Fibroblast of skin of scalp (primary cell): ENCODE results near the gene ZNF407.

Experiments
- DNase-seq: peaks from one replicate; pipeline ENCODE4 v3.0.0-alpha.2; 2013

The ZNF407 gene

DNA sequence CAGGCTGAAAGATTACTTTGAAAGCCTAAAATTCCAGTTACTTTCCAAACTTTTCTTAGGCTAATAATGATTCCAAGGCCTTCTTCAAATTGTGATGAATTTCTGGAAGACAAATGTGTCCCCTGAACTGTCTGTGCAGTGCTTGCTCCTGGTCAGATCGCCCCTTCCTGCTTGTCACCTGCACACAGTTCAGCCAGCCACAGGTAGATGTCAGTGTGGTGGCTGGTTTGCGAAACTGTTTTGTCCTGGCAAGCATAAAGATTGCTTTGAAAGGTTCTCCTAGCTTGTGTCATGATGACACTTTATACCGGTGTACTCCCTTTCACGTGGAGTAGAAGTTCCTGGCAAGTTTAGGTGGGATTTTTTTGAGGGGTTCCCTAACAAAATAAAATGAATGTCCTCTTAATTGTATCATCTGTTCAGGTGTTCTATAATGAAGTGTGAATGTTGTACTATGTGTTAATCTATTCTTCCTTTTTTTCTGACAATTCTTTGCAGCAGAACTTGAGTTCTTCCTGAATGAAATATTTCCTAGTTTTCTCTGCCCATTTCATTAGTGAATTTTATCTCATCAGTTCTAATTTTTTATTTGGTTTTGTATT is 298.8 kb downstream of the ZNF407 start:
- DNase-seq: no peak

DNA sequence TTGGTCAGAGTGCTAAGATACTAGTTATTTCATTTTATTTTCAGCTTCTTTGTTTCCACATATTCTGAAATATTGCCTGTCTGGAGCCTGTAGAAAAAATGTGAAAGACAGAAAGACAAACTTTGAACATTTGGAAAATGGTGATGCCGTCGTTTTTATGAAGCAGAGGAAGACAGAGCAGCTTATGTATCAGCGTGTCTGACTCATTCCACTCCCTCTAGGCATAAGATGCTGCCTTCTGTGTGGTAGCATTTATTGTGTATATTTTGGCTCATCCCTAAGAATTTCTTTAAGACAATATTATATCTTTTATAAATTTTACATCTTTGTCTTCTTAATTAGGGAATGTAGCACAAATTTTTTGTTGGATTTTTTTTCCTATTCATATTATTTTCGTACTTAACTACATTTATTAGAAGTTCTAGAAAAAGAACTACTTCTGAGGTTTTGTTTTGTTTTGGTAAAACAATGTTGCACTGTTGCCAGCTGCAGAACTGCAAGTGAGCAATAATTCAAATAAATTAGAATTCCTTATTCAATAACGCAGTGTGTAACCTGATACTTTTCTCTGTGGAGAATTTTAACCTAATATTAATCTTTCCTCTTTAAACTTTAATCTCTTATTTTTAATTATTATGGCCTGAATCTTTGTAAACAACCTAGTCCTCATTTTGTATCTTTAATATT is 300.4 kb downstream of the ZNF407 start:
- DNase-seq: peak; percentile 56

DNA sequence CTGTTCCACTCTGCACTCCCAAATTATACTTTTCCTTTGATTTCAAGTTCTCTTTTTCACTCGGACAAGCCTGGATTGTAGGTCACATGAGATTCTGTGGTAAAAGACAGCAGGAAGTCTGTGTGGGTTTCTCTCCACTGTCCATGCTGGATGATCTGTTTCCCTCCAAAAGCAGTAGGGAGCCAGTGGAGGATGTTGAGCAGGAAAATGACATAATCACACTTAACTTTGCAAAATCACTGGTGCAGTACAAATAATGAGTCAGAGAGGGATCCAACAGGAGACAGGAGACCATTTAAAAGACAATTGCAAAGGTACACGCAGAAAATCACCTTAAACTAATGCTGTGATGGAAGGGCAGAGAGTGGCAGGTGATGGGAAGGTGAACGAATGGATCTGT is 301.3 kb downstream of the ZNF407 start:
- DNase-seq: peak; percentile 82

DNA sequence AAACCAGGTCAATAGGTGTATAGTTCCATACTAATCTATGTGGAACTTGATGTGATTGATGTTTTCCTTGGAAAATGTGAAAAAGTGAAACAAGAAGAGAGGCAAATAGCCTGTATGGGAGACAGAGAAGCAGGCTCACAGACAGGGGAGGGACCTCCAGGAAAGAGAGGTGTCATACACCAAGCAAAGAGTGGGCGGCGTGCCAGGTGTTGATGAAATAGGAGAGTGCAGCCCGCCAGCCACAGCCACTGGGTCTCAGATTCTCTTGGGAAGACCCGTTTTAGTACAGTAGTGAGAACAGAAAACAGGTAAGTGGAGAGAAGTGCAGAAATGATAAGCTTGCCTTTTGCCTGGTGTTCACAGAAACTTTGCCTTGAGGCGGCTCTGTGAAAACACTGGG is 301.9 kb downstream of the ZNF407 start:
- DNase-seq: peak; percentile 8

DNA sequence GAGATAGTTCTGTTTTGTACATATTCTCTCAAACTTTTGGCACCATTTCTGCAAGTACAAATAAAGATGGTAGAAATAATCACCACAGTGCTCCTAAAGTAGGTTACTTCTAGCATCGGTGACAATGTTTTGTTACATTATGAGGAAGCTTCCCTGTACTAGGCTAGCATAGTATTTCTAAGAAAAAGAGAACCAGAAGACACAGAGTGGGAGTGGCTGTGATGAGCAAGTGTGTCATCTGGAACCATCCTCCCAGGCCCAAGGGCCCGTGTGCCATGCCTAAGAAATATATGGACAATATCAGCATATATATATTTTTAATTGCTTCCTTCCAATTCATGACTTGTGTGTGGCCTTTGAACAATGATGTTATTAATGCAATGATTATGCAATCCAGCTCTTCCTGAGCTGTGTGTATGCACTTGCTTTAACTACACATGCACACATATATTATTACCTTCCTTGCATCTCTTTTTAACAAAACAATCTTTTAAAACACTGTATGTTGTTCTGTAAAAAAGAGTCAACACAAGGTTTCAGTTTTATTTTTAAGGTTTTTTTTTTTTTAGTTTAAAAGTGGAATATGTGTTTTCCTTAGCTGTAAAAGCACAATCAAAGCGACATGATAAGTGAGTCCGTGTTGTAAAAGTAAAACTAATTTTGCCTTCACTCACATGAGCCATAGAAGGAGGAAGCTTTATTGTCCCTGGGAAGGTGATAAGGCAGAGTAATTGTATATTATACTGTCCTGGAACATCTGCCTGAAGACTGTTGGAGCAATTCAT is 303.9 kb downstream of the ZNF407 start:
- no peak for DNase-seq

DNA sequence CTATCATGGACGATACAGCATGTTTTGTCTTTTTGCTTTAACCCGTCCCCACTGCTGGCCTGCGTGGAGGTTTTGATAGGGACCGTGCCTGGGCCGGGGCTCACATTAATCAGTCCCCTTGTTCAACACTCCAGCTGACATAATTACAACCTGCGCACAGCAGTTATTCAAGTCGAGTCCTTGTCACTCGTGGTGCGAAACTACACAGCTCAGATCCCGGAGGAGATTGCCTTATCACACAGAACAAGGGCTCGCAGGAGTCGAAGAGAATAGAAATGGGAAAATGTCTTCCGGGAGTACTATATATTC is 304.4 kb downstream of the ZNF407 start:
- no peak for DNase-seq

DNA sequence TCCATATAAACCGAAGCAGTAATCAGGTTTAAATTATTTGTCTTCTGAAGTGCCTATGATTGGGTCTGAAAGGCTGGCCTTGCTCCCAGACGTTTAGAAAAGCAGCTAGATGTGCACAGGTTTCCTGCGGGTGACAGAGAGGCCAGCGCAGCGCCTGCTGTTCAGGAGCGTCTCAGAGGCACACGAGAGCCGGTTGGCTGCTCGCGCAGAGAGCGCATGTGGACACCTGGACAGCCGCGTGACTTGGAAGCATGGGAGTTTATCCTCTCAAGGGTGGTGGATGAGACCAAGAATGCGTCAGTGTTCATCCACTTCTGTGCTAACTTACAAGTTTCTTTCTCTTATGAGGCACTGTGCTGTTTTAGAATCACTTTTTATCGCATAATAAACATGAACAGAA is 307.6 kb downstream of the ZNF407 start:
- DNase-seq: no peak

DNA sequence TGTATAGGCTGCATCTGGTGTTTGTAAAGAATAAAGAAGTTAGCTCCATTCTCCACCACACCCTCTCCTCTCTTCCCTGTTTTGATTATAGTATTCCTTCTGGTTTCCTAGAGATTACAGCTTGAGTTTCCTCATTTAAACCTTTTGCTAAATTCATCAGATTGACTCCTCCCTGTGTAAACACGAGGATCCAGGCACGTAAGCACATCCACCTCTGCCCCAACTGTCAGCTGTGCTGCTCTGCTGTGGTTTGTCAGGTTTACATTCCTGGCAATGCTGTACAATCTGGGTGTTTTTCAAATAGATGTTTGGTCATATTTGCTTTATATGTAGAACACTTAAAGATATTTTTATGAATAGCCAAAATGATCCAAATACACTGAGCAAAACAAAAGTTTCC is 308.5 kb downstream of the ZNF407 start:
- DNase-seq: no peak

DNA sequence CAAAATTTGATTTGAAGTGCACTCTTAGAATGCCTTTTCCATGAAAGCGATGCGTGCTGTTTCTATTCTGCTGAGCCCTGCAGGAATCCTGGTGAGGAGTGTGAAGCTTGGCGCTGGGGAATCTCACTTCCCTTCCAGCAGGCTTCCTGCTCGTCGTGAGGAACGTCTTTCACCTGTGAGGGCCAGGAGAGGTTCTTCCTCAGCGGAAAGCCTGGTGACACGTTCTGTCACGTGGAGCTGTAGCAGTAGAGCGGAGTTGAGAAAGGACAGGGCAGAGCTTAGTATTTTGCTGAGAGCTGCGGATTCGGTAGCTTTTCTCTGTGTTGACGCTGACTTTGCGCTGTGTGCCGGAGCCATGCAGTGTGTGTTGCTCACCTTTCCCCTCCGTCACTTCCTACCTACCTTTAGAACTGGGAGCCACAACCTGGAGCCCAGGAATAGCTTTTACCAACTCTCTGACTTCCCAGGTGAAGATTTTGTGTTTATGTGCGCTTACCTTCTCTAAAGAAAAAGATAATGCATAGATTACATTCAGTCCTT is 316.5 kb downstream of the ZNF407 start:
- no peak for DNase-seq

DNA sequence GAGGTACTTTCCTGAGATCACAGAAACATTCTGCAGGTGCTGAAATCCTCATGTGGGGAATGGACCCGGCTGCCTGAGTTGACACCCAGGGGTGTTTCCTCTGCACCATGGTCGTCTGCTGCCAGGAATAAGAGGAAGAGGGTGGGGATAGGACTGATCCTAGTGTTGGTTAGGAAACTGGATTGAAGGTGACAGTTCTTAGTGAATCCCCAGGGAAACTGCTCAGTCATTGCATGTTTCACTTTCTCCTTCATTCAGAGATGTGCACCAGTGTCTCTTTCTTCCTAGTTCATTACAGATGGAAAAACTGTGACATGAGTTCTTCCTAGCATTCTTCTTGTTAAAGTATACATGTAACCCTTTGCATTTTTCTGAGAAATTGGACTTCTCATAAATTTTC is 317.0 kb downstream of the ZNF407 start:
- DNase-seq: no peak

DNA sequence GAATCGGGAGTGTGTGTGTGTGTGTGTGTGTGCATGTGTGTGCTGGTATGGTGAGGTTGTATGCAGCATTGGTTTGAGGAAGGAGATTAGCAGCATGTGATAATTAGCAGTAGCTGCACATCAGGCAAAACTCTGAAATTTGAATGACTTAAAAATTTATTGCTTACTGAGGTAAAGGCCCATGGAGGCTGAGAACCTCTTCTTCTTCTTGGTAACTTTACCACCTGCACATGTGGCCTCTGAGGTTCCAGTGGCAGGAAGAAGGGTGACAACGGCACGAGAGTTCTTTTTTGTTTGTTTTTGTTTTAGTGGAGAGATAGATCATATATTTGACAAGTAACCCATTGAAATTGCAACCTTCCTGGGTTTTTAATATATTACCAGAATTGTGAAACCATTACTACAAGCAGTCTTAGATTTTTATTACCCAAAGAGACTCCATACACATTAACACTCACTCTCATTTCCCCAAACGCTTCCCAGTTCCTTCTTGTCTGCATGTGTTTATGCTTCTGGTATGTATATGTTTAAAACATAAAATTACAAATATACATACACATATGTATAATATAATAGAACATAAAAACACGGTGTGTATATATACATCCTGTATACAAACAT is 319.2 kb downstream of the ZNF407 start:
- DNase-seq: no peak

DNA sequence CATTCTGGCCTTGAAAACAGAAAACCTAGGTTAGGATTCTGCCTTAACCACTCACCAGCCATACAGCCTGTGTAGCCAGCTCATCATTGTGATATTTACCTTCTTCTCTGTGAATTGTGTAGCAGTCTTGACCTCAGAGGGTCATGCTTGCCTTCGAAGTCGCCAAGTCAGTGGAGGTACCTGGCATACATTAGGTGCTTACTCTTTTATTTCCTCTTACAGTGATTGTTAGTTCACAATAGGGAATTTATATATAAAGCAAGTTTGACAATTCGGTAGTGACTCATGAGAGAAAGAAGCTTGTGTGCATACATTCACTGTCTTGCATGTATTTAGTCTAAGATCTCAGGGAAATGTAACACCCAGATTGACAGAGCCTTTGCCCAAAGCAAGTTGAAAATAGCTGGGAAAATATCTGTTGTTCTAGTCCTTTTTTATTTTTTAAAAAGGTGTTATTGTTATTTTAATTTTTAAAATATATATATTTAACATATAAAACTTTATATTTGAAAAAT is 320.7 kb downstream of the ZNF407 start:
- no peak for DNase-seq

DNA sequence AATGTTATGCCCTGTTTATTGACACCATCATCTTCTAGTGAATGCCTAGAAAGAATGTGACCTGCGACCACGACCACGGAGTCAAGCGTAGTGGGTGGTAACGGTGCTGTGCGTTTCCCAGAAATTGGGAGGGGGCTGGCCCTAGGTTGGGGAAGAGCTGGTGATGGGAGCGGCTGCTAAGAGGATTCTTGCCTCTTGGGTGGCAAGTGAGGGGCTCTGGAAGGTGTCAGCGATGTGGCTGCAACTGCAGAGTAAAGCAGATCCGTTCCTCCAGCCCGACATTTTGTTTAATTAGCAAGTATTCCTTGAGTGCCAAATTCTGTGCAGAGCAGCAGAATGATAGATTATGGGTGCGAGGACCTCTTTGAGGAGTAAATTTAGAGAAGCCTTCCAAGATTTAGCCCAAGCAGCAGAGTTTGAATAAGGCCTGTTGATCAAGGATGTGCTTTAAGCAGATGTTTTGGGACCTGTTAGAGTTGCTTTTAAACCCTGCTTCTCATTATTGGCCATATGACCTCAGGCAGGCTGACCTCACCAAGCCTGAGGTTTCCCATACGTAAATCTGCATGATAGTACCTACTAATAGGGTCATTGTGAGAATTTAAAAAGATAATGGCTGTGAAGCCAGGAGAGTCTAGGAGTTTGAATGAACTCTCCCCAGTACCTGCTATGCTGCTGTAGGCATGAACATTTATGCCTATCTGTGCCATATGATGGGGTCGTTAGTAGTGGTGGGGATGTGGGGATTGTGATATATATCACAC is 323.6 kb downstream of the ZNF407 start:
- no peak for DNase-seq

DNA sequence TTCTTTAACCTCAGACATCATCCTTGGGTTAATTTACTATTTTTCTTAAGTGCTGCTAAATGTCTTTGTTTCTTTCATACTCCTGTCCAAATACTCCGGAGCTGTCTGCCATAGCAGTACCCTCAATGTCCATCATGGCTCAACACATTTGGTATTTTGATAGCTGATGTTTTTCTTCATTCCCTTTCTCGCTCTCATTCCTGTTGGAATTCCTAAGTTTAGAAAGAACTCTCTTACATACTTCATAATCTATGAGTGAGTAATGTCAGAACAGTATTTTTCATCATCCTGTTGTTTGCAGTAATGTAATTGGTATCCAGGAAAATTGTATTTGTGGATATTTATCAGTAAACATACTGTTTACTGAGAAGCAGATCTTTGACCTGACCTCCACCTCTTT is 328.4 kb downstream of the ZNF407 start:
- DNase-seq: peak; percentile 18

DNA sequence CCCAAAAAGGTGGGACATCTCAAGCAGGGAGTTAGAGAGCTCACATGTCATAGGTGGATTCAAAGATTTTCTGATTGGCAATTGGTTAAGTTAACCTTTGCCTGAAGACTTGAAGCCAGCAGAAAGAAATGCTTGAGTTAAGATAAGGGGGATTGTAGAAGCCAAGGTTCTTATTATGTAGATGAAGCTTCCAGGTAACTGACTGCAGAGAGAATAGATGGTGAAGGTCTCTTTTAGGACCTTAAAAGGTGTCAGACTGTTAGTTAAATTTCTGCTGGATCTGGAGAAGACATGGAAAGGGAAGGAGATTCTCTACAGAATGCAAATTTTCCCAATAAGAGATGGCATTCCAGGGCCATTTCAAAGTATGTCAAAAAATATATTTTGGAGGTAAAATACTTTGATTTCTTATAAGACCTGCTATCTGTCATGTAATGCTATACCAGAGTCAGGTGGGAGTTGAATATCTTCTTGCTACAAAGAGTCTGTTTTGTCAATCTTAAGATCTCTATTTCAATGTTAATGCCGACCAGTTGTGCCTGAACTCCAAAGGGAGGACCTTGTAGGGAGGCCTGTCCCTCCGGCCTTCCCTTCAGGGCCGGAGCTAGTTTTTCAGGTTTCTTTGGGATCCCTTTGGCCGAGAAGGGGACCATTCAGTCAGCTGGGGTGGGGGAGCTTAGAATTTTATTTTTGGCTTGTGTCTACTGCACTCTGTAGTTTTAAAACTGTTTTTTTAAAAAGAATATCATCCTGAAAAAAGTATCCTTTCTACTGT is 330.7 kb downstream of the ZNF407 start:
- DNase-seq: no peak

DNA sequence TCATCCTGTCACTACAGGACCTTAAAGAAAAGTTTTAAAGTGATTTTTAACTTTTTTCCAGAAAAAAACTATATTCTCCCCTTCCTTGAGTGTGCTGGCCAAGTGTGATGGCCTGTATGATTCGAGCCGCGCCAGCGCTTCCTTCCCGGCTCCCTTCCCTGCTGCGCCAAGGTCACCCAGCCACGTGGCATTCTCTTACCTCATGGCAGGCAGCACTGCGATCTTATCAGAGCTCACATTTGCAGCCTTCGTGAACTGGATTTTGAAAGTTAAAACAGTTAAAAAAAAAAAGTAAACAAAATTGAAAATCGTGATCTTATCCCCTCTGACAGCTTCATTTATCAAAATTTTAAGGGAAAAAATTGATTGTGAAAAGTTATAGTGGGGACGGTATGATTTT is 331.4 kb downstream of the ZNF407 start:
- DNase-seq: no peak

DNA sequence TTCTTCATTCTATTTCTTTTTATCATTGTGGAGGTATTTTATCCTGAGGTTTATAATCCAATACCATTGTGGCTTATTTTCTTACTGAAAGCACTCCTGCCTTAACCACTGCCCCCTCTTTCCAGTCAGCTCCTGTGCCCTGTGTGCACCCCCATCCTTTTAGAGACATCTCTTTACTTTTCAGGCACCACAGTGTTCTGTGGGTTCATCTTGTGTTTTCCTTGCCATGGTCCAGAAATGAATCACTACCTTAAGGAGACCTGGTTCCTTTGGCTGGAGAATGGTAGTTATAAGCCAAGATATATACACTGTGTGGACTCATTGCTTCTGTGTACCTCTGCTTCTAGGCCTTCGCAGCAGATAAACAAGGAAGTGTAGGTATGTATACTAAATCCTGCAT is 332.9 kb downstream of the ZNF407 start:
- no peak for DNase-seq

DNA sequence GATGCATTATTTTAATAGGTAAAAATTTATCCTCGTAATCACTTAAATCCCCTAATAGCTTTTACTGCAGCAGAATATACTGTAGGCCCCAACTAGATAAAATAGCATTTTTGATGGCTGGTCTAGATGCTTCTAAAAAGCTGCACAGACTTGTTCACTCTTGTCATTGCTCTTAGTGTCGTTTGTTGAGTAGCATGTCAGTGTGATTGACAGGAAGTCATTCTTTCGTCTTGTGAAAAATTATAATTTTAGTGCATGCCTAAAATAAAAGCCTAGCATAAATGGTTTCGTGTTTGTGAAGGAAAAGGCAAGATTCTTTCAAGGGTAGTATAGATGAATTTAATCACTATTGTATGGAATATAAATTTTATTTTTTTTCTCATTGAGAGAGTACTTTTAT is 336.3 kb downstream of the ZNF407 start:
- DNase-seq: no peak

DNA sequence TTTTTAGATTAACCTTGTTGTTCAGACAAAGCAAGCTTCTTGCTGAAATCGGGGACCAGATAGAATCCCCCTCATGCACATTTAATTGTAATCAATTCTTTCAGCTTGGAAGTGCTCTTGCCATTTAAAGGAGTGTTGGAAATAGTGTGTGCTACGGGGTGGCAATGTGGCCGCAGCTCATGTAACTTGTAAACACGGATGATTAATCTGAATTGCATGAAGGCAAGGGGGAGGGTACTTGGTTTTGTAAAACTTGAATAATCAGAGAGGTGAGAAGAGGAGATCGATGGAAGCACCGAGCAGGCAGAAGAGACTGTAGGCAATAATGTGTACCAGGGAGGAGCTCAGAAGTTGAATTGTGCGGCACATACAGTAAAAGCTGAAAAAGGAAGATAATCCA is 337.8 kb downstream of the ZNF407 start:
- no peak for DNase-seq

DNA sequence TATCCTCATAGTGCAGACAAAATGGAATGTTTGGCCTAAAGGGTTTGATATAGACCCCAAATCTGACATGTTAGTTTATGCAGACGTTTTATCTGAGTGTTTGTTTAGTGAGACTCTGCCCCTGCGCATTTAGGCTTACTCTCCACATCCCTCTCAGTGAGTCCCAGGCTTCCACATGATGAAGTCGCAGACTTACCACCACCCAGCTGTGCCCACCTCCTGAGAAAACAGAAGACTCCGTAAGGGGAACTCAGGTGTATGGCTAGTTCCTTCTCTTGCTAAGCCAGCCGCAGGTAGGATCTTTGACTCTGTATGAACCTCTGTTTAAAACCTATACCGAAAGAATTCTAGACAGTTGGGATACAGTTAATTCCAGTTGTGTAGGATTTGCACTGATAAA is 338.7 kb downstream of the ZNF407 start:
- no peak for DNase-seq

DNA sequence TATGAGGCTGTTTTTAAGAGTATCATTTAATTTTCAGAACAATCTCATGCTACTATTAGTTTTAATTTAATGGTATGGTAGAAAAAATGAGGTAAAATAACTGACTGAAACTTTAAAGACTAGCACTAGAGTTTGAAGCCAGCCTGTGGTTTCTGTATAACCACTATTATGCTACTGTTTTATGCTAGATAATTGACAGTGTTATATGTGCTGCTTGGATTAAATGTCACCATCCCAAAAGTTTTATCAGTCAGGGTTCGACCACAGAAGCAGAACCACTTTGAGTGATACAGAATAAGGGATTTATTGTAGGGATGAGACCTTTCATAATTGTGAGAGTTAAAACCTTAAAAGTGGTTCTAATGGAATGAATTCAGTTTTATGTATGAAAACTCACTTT is 339.6 kb downstream of the ZNF407 start:
- DNase-seq: no peak

DNA sequence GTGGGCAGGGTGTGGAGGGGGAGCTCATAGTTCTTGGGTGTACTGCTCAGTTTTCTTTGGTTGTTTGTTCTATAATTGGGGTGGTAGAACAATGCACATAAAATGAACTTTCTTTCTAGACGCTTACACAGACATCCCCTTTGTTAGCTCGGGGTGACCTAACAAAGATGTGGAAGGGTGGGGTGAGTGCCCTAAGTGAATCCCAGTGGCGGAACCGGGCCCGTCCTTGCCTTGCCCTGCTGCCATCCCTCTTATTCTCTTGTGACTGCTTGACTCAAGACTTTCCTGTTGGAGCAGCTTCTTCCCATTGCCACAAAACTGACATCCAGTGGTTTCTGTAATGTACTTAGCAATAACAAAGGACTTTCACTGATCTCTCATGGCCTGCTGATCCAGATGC is 343.2 kb downstream of the ZNF407 start:
- no peak for DNase-seq
